Subcutaneous abdominal adipose tissue (tissue), 5 donors: Measurements from ENCODE around the gene KIAA0586.

Experiments used
- H3K27ac ChIP-seq: one replicate; pipeline ENCODE4 v1.7.0; 2013; ENCODE audit warnings: low read depth, mild to moderate bottlenecking, inconsistent platforms, low read length, moderate library complexity
- H3K27me3 ChIP-seq, 5 donors: one replicate each; pipeline ENCODE4 v1.7.0; 2013; ENCODE audit warnings: low read length in 5 of 5, inconsistent platforms in 1 of 5; ENCODE audit not compliant: control insufficient read depth in 5 of 5, insufficient read depth in 4 of 5
- H3K36me3 ChIP-seq, 5 donors: one replicate each; pipeline ENCODE4 v1.7.0; 2013; ENCODE audit warnings: low read length in 5 of 5; ENCODE audit not compliant: control insufficient read depth in 5 of 5, insufficient read depth in 5 of 5
- H3K4me1 ChIP-seq, 5 donors: one replicate each; pipeline ENCODE4 v1.7.0; 2013; ENCODE audit warnings: low read length in 5 of 5, mild to moderate bottlenecking in 3 of 5, moderate library complexity in 1 of 5; ENCODE audit not compliant: control insufficient read depth in 5 of 5, insufficient read depth in 5 of 5
- H3K4me3 ChIP-seq, 5 donors: one replicate each; pipeline ENCODE4 v1.7.0; 2013; ENCODE audit warnings: low read length in 5 of 5, low read depth in 1 of 5
- H3K9ac ChIP-seq, 5 donors: one replicate each; pipeline ENCODE4 v1.7.0; 2013; ENCODE audit warnings: low read length in 5 of 5, mild to moderate bottlenecking in 4 of 5, moderate library complexity in 3 of 5
- H3K9me3 ChIP-seq, 5 donors: one replicate each; pipeline ENCODE4 v1.7.0; 2013; ENCODE audit warnings: low read length in 5 of 5; ENCODE audit not compliant: control insufficient read depth in 5 of 5
- donor health status: healthy.
- donor health status: healthy.
- donor health status: healthy.
- donor health status: healthy.
- donor health status: healthy.

Gene KIAA0586

DNA sequence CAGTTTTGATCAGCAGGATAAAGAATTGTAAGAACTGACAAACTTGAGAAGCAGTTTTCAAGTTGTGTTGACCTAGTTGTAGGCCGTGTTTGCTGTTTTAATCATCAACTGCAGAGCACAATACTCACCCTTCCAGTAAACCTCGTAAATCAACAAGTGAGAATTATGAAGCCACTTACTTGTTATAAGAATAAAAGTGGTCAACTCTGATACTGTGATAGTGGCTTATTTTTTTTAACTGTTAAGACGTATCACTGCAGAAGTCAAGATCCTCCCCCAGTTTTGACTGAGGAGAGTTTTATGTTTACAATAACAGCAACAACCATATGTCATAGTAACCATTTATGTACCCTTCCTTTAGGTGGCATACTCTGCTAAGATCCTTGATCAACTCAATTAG, 109.5 kb downstream of the KIAA0586 start:
- Histone ChIP-seq H3K36me3 (peaks cover 0 to 12% (median 0%) of the 10 kb centered on the region in 5 donors), H3K27ac (no peak overlapping the region), H3K4me3 (no peak overlapping the region), H3K9me3 (no peaks in the 10 kb centered on the region), H3K27me3 (no peaks in the 10 kb centered on the region), H3K9ac (no peak overlapping the region), H3K4me1 (no peaks in the 10 kb centered on the region)

DNA sequence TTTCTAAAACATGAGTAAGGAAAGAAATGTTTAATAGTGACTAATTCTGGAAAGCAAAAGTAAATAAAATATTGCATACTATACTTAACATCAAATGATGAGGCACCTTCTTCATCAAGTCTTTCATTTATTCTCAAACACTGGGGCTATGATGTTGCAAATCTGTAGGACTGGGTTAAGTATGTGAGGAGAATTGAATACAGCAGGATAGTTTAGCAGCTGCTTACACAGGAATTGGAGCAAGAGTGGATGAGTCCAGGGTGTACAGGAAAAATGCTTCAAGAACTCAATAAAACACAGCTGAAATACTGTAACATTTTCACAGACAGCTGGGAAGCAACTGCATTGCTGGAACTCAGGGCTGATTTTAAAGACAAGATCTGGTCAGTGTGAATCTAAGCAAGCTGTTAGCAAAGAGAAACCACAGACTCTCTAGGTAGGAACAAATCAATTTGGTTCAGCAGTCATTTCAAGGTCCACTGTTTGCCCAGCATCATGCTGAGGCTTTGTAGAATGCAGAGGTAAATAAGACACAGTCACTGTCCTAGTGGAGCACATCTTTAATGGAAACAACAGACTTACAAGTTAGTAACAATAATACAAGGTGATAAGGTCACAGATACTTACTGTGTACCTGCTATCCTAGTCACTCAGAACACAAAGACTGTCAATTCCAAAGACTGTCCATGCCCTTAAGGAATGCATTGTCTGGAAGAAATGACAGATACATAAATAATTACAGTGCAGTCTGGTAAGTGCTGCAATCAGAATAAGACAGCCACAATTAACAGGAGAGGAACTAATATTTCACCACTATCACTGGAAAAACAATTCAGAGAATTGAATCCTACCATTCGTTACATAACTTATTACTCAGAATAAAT, 113.5 kb downstream of the KIAA0586 start:
- Histone ChIP-seq H3K4me1 (no peaks in the 10 kb centered on the region), H3K27ac (no peak overlapping the region), H3K27me3 (no peaks in the 10 kb centered on the region), H3K36me3 (peaks cover 0 to 21% (median 2%) of the 10 kb centered on the region in 5 donors), H3K4me3 (no peak overlapping the region), H3K9ac (no peak overlapping the region), H3K9me3 (peaks cover 0 to 3% (median 0%) of the 10 kb centered on the region in 5 donors)

DNA sequence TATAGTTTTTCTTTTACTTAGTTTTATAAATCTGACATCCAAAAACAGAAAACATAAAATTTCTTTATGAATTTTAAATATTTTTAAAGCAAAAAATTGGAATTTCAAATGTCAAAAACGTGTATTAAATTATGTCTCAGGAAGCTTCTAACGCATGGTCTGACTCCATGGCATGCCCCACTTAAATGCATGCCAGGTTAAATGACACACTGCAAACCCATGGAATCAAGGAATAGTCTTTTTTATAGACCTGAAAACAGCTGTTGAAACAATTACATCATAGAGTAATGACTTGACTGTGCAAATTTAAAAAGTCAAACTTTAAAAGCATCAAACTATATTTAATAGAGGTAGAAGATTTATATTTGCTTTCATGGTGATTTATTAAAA, 114.1 kb downstream of the KIAA0586 start:
- no peaks in the 10 kb centered on the region for H3K27me3 ChIP-seq
- no peaks in the 10 kb centered on the region for H3K4me1 ChIP-seq
- no peak overlapping the region for H3K9ac ChIP-seq
- H3K36me3 ChIP-seq = peaks cover 0 to 21% (median 2%) of the 10 kb centered on the region in 5 donors
- no peak overlapping the region for H3K27ac ChIP-seq
- no peak overlapping the region for H3K4me3 ChIP-seq
- H3K9me3 ChIP-seq = peaks cover 0 to 3% (median 0%) of the 10 kb centered on the region in 5 donors

DNA sequence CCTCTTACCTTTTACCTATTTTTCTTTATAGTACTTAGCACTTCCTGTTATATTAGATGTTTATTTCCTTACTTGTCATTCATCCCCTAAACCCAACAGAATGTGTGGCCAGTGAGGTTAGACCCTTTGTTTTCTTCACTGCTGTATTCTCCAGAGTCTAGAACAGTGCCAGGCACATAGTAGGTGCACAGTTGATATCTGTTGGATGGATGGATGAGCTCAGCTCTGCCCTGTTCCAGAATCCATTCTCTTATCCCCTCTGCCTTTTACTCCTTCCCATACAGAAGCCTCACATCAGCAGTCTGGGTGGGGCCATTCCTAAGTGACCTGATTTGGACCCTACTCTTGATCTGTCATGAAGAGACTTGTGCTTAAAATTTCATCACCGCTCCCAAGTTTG, 115.7 kb downstream of the KIAA0586 start:
- Histone ChIP-seq H3K4me3 (no peak overlapping the region), H3K9me3 (peaks cover 0 to 3% (median 0%) of the 10 kb centered on the region in 5 donors), H3K27me3 (no peaks in the 10 kb centered on the region), H3K27ac (no peak overlapping the region), H3K9ac (no peak overlapping the region), H3K4me1 (no peaks in the 10 kb centered on the region), H3K36me3 (peaks cover 0 to 15% (median 3%) of the 10 kb centered on the region in 5 donors)

DNA sequence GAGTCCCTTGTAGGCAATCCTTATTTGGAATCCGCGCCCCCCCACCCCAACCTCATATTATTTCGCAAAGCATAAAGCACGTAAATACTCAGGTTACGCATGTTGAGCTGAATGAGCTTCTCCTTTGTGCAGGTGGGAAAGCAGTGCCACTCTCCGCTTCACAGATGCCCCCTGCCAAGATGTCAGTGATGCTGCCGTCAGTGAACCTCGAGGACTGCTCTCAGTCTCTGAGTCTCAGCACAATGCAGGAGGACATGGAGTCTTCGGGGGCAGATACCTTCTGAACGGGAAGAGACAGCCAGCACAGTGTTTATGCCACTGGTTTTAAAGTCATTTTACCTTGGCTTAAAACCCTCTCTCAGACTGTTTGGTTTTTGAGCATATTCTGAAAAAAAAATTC, 120.1 kb downstream of the KIAA0586 start:
- Histone ChIP-seq H3K4me1 (no peaks in the 10 kb centered on the region), H3K27ac (no peak overlapping the region), H3K27me3 (no peaks in the 10 kb centered on the region), H3K9me3 (peaks cover 0 to 3% (median 0%) of the 10 kb centered on the region in 5 donors), H3K36me3 (peaks cover 0 to 8% (median 2%) of the 10 kb centered on the region in 5 donors), H3K9ac (no peak overlapping the region), H3K4me3 (no peak overlapping the region)

DNA sequence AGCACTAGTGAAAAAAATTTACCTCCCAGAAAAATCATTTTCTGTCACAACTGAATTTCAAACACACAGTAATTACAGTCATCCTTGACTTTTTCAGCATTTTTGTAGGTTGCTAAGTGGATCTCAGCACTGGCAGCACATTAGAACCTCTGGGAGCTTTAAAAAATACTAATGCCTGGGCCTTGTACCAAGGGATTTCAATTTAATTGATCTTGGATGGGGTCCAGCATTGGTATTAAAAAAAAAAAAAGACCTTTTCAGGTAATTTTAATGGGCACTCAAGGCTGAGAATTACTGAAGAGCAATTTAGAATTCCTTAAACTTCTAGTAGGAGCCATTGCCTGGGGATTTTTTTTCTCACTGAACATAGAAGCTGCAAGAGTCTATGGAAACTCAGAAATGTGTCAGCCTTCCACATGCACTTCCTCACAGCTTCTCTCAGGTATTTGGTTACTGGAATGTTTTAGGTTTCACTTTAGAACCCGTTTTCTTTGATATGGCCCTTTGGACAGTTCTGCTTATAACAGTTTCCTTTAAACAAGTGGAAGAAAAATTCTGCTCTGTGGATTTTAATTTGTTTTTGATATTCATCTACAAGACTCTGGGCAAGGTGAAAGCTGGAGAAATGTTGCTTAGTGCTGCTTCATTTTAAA, 121.7 kb downstream of the KIAA0586 start:
- Histone ChIP-seq H3K9ac (no peak overlapping the region), H3K27me3 (no peaks in the 10 kb centered on the region), H3K27ac (no peak overlapping the region), H3K4me3 (no peak overlapping the region), H3K36me3 (peaks cover 0 to 3% (median 0%) of the 10 kb centered on the region in 5 donors), H3K9me3 (no peaks in the 10 kb centered on the region), H3K4me1 (no peaks in the 10 kb centered on the region)

DNA sequence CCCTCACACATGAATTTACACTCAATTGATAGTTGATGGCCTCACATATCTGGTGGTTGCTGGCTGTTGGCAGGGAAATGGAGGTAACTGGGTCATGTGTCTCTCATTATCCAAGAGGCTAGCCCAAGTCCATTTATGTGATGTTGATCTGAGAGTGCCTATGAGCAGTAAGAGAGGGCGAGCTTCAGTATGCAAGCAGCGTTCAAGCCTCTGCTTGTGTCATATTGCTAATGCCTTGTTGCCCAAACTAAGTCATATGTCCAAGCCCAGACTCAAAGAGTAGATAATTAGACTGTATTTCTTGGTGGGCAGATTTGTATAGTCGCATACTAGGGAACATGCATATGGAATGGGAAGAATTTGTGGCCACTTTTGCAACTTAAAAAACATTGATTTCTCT, 126.4 kb downstream of the KIAA0586 start:
- Histone ChIP-seq H3K4me1 (no peaks in the 10 kb centered on the region), H3K27me3 (no peaks in the 10 kb centered on the region), H3K4me3 (no peak overlapping the region), H3K36me3 (no peaks in the 10 kb centered on the region), H3K9ac (no peak overlapping the region), H3K9me3 (no peaks in the 10 kb centered on the region), H3K27ac (no peak overlapping the region)

DNA sequence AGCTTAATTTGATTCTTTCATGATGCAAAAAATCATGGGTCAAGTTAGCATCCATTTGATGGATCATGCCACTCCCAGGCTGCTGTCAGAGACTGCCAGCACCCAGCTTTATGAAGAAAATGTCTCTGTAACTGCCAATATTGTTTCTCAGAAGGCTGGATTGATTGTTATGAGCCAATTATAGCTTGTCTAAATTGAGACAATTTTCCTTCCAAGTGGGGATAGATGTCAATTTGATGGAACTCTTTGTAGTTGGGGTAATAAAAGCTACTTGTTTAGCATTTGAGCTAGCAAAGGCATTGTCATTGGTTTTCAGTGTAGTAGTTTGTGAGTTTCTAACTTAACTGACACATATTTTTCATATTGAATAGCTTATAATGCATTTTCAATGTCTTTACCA, 128.1 kb downstream of the KIAA0586 start:
- Histone ChIP-seq H3K27ac (no peak overlapping the region), H3K9me3 (no peaks in the 10 kb centered on the region), H3K4me1 (no peaks in the 10 kb centered on the region), H3K27me3 (no peaks in the 10 kb centered on the region), H3K4me3 (no peak overlapping the region), H3K36me3 (no peaks in the 10 kb centered on the region), H3K9ac (no peak overlapping the region)

DNA sequence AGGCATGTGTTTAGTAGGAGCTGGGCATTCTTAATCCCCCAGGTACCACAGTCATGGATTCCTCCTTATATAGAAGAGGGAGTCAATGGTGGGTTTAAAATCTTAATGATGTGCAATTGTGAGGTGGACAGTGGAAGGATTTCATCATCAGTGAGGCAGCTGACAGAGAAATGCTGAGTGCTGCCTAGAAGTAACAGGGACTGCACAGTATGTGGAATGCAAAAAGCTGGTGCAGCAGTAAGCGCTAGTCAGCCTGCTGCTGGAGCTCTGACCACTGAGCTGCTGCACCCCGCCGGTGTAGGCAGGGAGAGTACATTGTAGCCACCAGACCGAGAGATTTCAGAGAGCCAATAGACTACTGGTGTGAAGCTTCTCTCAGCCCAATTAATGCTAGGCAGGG, 129.7 kb downstream of the KIAA0586 start:
- H3K27me3 ChIP-seq = no peaks in the 10 kb centered on the region
- H3K9ac ChIP-seq = no peak overlapping the region
- no peaks in the 10 kb centered on the region for H3K36me3 ChIP-seq
- no peaks in the 10 kb centered on the region for H3K4me1 ChIP-seq
- H3K9me3 ChIP-seq = no peaks in the 10 kb centered on the region
- no peak overlapping the region for H3K4me3 ChIP-seq
- no peak overlapping the region for H3K27ac ChIP-seq

DNA sequence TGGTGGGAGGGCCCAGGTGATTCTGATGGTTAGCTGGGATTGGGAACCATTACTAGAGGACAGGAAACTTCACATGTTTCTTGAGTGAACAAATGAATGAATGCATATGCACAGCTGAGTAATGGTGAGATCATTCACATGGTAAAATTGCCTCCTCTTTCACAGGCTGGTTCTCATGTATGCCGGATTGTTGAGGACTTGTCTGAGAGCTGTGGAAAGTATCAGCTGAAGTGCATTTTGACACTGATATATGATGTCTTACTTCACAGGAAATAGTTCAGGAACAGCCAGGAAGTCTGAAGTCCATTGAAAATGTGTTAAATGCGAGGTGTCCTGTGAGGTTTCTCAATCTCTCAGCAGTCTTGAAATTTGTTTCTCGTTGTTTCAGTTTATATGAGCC, 132.7 kb downstream of the KIAA0586 start:
- no peaks in the 10 kb centered on the region for H3K4me1 ChIP-seq
- no peaks in the 10 kb centered on the region for H3K27me3 ChIP-seq
- H3K9ac ChIP-seq = no peak overlapping the region
- no peaks in the 10 kb centered on the region for H3K36me3 ChIP-seq
- no peak overlapping the region for H3K4me3 ChIP-seq
- H3K9me3 ChIP-seq = no peaks in the 10 kb centered on the region
- no peak overlapping the region for H3K27ac ChIP-seq
